H1 (cell line): ENCODE measurements around the gene NBAS. TPM values are rescaled to one million over a fixed set of nuclear protein-coding genes. Genes with fewer than 3 reads are reported as not detected.

Experiments
- CTBP2 ChIP-seq: IDR thresholded peaks from 2 replicates; pipeline ENCODE4 v1.7.0; 2011; ENCODE audit warnings: borderline replicate concordance, mild to moderate bottlenecking, moderate library complexity, mixed read lengths, low read length; ENCODE audit not compliant: insufficient read depth, insufficient read length
- CTCF ChIP-seq, 3 experiments: IDR thresholded peaks; 1 replicate in 2 of 3; 2 replicates in 1 of 3; pipeline versions ENCODE4 v1.5.1 to v1.6.1; 2011; ENCODE audit warnings: low read length in 3 of 3, mild to moderate bottlenecking in 3 of 3, inconsistent platforms in 2 of 3, low read depth in 1 of 3, moderate library complexity in 1 of 3; ENCODE audit not compliant: insufficient read depth in 1 of 3; ENCODE audit errors: control extremely low read depth in 1 of 3
- POU5F1 ChIP-seq: IDR thresholded peaks from 2 replicates; pipeline ENCODE4 v1.6.1; 2011; ENCODE audit warnings: low read depth, mild to moderate bottlenecking, low read length, moderate library complexity
- RAD21 ChIP-seq, 2 experiments: IDR thresholded peaks in 1 of 2; conservative IDR thresholded peaks in 1 of 2; 2 replicates each; pipeline ENCODE4 v1.6.1; 2011; ENCODE audit warnings: low read depth in 2 of 2, low read length in 2 of 2, improper control_type of control experiment in 1 of 2, inconsistent platforms in 1 of 2, mild to moderate bottlenecking in 1 of 2, moderate library complexity in 1 of 2
- RFX5 ChIP-seq: IDR thresholded peaks from 2 replicates; pipeline ENCODE4 v1.6.1; 2011; ENCODE audit warnings: low read depth, low read length, improper control_type of control experiment, borderline replicate concordance
- SP4 ChIP-seq: IDR thresholded peaks from 2 replicates; pipeline ENCODE4 v1.6.1; 2012; ENCODE audit warnings: low read length, inconsistent platforms
- TCF12 ChIP-seq: IDR thresholded peaks from 2 replicates; pipeline ENCODE4 v1.6.1; 2011; ENCODE audit warnings: low read depth, mild to moderate bottlenecking, low read length
- polyA plus RNA-seq, 7 experiments: library from polyadenylated mRNA; depleted of rRNA in 3 of 7; stranded (reverse) in 5 of 7; unstranded in 2 of 7; fragments of >200 nt in 5 of 7; fragments of 200-250 nt in 2 of 7; gene quantifications; 1 replicate in 5 of 7; 2 replicates in 1 of 7; 4 replicates in 1 of 7; pipeline versions ENCODE4 v1.2.1 to v1.2.3, GENCODE V29; 2011 to 2013; ENCODE audit warnings: missing spikeins in 2 of 7, mixed read lengths in 2 of 7
- total RNA-seq: library from RNA; stranded (reverse); fragmentation: NEBNext Ultra II Directional; extraction: Animal tissue kit (Norgen Biotek cat#: 25700); gene quantifications from 2 replicates; pipeline ENCODE4 v1.2.1, GENCODE V29; 2021

The NBAS gene
- total and polyA plus RNA-seq, 2 of the 8 experiments (the other 6 are each of a cell fraction or from before 2014, with no cell fraction given) = 19.6 to 34.8 TPM

GRCh38 chr2:15284614-15285013 is 276.5 kb downstream of the NBAS start (continued):
- no peak for TF ChIP-seq CTCF (IDR thresholded peaks at IDR 0.05; ENCODE audit: control extremely low read depth in 1 of 3, insufficient read depth in 1 of 3, low read depth in 1 of 3, low read length in 3 of 3)
- no peak for TF ChIP-seq CTBP2
- TF ChIP-seq POU5F1 = no peak
- TF ChIP-seq TCF12 = no peak
- TF ChIP-seq RFX5 = no peak
- TF ChIP-seq RAD21 (IDR thresholded peaks at IDR 0.05 in 1 of 2, conservative IDR thresholded peaks at IDR 0.05 in 1 of 2; ENCODE audit: low read depth in 2 of 2, low read length in 2 of 2) = no peak
- TF ChIP-seq SP4 = no peak
